Neural cell (in vitro differentiated cells): ENCODE results near the gene TGFA. TPM values are rescaled to one million over a fixed set of nuclear protein-coding genes. Genes with fewer than 3 reads are reported as not detected.

Experiments used
- H2AFZ ChIP-seq: fragments of 200-600, 300-800 bp; sonication (generic), shearing (Covaris generic); 2 replicates; pipeline ENCODE4 v1.6.0; 2014; ENCODE audit warnings: low read depth, mild to moderate bottlenecking, antibody characterized with exemption, low read length, moderate library complexity
- H3F3A ChIP-seq: fragments of 200-600 bp; shearing (Covaris generic); 2 replicates; pipeline ENCODE4 v1.6.1; 2016; ENCODE audit warnings: mild to moderate bottlenecking, moderate library complexity, mixed read lengths, antibody characterized with exemption, low read length; ENCODE audit not compliant: insufficient read depth, poor library complexity, severe bottlenecking
- H3K27ac ChIP-seq: fragments of 200-600, 300-800 bp; sonication (generic), shearing (Covaris generic); 2 replicates; pipeline ENCODE4 v1.5.1; 2014; ENCODE audit warnings: mild to moderate bottlenecking, low read length, moderate library complexity
- H3K27me3 ChIP-seq: fragments of 300-800, 200-600 bp; sonication (generic), shearing (Covaris generic); 2 replicates; pipeline ENCODE4 v1.6.0; 2014; ENCODE audit warnings: mild to moderate bottlenecking, low read depth, low read length, moderate library complexity; ENCODE audit not compliant: insufficient read depth
- H3K36me3 ChIP-seq: fragments of 300-800, 200-600 bp; sonication (generic), shearing (Covaris generic); 2 replicates; pipeline ENCODE4 v1.5.1; 2014; ENCODE audit warnings: mild to moderate bottlenecking, antibody characterized with exemption, low read length, moderate library complexity; ENCODE audit not compliant: insufficient read depth
- H3K4me2 ChIP-seq: fragments of 300-800, 200-600 bp; sonication (generic), shearing (Covaris generic); 2 replicates; pipeline ENCODE4 v1.6.0; 2014; ENCODE audit warnings: mild to moderate bottlenecking, low read length
- H3K4me3 ChIP-seq: fragments of 300-800, 200-600 bp; sonication (generic), shearing (Covaris generic); 2 replicates; pipeline ENCODE4 v1.5.1; 2014; ENCODE audit warnings: mild to moderate bottlenecking, low read length, moderate library complexity
- H3K79me2 ChIP-seq: fragments of 200-600 bp; shearing (Covaris generic); replicated peaks from 2 replicates; pipeline ENCODE4 v1.6.0; 2014; ENCODE audit warnings: mild to moderate bottlenecking, low read length, moderate library complexity; ENCODE audit not compliant: insufficient read depth
- H3K9ac ChIP-seq: fragments of 300-800, 200-600 bp; sonication (generic), shearing (Covaris generic); 2 replicates; pipeline ENCODE4 v1.6.1; 2016; ENCODE audit warnings: mild to moderate bottlenecking, low read length, mixed read lengths
- H3K9me2 ChIP-seq: fragments of 200-600 bp; shearing (Covaris generic); 2 replicates; pipeline ENCODE4 v1.6.1; 2016; ENCODE audit warnings: mild to moderate bottlenecking, low read length, mixed read lengths; ENCODE audit not compliant: insufficient read depth
- H3K9me3 ChIP-seq: fragments of 200-600, 300-800 bp; sonication (generic), shearing (Covaris generic); 2 replicates; pipeline ENCODE4 v1.6.1; 2016; ENCODE audit warnings: mild to moderate bottlenecking, mixed run types, low read length, moderate library complexity, mixed read lengths
- H4K20me1 ChIP-seq: fragments of 200-600 bp; shearing (Covaris generic); 2 replicates; pipeline ENCODE4 v1.6.1; 2016; ENCODE audit warnings: mild to moderate bottlenecking, mixed run types; ENCODE audit not compliant: insufficient read depth
- EP300 ChIP-seq: fragments of 450-650 bp; conservative IDR thresholded peaks from 2 replicates; pipeline ENCODE4 v1.6.1; 2014; ENCODE audit warnings: antibody characterized with exemption, mild to moderate bottlenecking, moderate library complexity; ENCODE audit not compliant: poor library complexity, severe bottlenecking
- EZH2 ChIP-seq: fragments of 200-600, 300-800 bp; shearing (Covaris generic), sonication (generic); IDR thresholded peaks from 2 replicates; pipeline ENCODE4 v1.6.1; 2014; ENCODE audit warnings: antibody characterized with exemption, low read length, borderline replicate concordance, mild to moderate bottlenecking; ENCODE audit not compliant: insufficient read depth, poor library complexity, severe bottlenecking
- MXI1 ChIP-seq: fragments of 450-650 bp; conservative IDR thresholded peaks from 2 replicates; pipeline ENCODE4 v1.6.1; 2014; ENCODE audit warnings: antibody characterized with exemption, mild to moderate bottlenecking; ENCODE audit not compliant: poor library complexity, severe bottlenecking
- POLR2AphosphoS5 ChIP-seq: IDR thresholded peaks from 2 replicates; pipeline ENCODE4 v1.6.1; 2012
- RAD21 ChIP-seq: fragments of 450-650 bp; conservative IDR thresholded peaks from 2 replicates; pipeline ENCODE4 v1.6.1; 2014; ENCODE audit warnings: antibody characterized with exemption, mild to moderate bottlenecking, moderate library complexity
- SMC3 ChIP-seq: fragments of 450-650 bp; conservative IDR thresholded peaks from 2 replicates; pipeline ENCODE4 v1.6.1; 2014; ENCODE audit warnings: antibody characterized with exemption, mild to moderate bottlenecking, moderate library complexity; ENCODE audit not compliant: poor library complexity
- TAF1 ChIP-seq: IDR thresholded peaks from 2 replicates; pipeline ENCODE4 v1.6.1; 2012; ENCODE audit warnings: low read depth
- polyA plus RNA-seq: library from polyadenylated mRNA; depleted of rRNA; stranded (reverse); fragments of >200 nt; gene quantifications from 2 replicates; pipeline ENCODE4 v1.2.3, GENCODE V29; 2014
- TF ChIP-seq, protein P1 (sequence below): IDR thresholded peaks from 2 replicates; pipeline ENCODE4 v1.6.1; 2012; ENCODE audit warnings: borderline replicate concordance
- TF ChIP-seq, protein P2 (sequence below): fragments of 450-650 bp; IDR thresholded peaks from 2 replicates; pipeline ENCODE4 v1.5.1; 2014; ENCODE audit warnings: antibody characterized with exemption, mild to moderate bottlenecking, moderate library complexity; ENCODE audit not compliant: poor library complexity, severe bottlenecking

TGFA gene
- polyA plus RNA-seq, 1 donor from 2014 or later, result 0.85 TPM

DNA sequence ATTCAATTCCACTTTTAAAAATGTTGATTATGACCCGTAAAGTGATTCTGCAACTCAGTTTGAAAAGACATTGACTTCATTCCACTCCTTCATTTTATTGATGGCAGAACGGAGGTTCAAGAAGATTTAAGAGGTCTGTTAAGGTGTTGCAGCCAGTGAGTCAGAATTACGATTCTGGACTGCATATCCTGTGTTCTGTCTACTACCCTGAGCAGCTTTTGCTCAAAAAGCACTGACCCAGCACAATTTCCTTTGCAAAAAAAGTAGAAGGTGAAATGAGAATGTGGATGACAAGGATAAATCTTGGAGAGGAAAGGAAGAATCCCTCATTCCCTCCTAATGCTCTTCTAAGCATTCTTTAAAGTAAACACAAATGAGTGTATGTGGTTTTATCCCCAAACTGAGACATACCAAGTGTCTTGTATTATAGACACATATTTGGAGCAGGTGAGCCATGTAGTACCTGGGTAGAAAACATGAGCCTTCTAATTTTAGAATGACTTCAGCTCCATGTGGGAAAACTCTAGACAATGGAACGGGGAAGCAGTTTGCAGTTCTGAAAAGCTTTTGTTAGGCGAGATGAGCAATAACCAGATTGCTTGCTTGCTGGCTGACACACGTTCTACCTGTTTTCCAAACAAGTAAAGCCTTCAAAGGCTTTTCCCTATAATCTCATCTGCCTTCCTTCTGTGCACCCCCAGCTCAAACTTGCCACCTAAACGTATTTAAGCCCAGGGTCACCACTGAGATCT is 44.7 kb downstream of the TGFA start:
- H3K27me3 ChIP-seq, result no peaks in the 10 kb centered on the region
- H3K27ac ChIP-seq, result no peak overlapping the region
- H3K9ac ChIP-seq, result no peak overlapping the region
- TF ChIP-seq MXI1 (no peak), TAF1 (no peak), RAD21 (no peak), EZH2 (no peak), SMC3 (no peak), POLR2AphosphoS5 (no peak), EP300 (no peak)
- TF ChIP-seq, protein P1, sequence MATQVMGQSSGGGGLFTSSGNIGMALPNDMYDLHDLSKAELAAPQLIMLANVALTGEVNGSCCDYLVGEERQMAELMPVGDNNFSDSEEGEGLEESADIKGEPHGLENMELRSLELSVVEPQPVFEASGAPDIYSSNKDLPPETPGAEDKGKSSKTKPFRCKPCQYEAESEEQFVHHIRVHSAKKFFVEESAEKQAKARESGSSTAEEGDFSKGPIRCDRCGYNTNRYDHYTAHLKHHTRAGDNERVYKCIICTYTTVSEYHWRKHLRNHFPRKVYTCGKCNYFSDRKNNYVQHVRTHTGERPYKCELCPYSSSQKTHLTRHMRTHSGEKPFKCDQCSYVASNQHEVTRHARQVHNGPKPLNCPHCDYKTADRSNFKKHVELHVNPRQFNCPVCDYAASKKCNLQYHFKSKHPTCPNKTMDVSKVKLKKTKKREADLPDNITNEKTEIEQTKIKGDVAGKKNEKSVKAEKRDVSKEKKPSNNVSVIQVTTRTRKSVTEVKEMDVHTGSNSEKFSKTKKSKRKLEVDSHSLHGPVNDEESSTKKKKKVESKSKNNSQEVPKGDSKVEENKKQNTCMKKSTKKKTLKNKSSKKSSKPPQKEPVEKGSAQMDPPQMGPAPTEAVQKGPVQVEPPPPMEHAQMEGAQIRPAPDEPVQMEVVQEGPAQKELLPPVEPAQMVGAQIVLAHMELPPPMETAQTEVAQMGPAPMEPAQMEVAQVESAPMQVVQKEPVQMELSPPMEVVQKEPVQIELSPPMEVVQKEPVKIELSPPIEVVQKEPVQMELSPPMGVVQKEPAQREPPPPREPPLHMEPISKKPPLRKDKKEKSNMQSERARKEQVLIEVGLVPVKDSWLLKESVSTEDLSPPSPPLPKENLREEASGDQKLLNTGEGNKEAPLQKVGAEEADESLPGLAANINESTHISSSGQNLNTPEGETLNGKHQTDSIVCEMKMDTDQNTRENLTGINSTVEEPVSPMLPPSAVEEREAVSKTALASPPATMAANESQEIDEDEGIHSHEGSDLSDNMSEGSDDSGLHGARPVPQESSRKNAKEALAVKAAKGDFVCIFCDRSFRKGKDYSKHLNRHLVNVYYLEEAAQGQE, result no peak
- TF ChIP-seq, protein P2, sequence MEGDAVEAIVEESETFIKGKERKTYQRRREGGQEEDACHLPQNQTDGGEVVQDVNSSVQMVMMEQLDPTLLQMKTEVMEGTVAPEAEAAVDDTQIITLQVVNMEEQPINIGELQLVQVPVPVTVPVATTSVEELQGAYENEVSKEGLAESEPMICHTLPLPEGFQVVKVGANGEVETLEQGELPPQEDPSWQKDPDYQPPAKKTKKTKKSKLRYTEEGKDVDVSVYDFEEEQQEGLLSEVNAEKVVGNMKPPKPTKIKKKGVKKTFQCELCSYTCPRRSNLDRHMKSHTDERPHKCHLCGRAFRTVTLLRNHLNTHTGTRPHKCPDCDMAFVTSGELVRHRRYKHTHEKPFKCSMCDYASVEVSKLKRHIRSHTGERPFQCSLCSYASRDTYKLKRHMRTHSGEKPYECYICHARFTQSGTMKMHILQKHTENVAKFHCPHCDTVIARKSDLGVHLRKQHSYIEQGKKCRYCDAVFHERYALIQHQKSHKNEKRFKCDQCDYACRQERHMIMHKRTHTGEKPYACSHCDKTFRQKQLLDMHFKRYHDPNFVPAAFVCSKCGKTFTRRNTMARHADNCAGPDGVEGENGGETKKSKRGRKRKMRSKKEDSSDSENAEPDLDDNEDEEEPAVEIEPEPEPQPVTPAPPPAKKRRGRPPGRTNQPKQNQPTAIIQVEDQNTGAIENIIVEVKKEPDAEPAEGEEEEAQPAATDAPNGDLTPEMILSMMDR, result no peak
- no peaks in the 10 kb centered on the region for H3K9me3 ChIP-seq
- H3F3A ChIP-seq, result no peaks in the 10 kb centered on the region
- H3K79me2 ChIP-seq, result no peaks in the 10 kb centered on the region
- H4K20me1 ChIP-seq, result no peaks in the 10 kb centered on the region
- no peak overlapping the region for H3K4me2 ChIP-seq
- H3K36me3 ChIP-seq, result no peaks in the 10 kb centered on the region
- H2AFZ ChIP-seq, result no peak overlapping the region
- H3K4me3 ChIP-seq, result no peak overlapping the region
- no peaks in the 10 kb centered on the region for H3K9me2 ChIP-seq

GRCh38 chr2:70505613-70506391 is 47.8 kb downstream of the TGFA start:
- TF ChIP-seq, protein P2, result no peak
- no peak for TF ChIP-seq MXI1
- no peak for TF ChIP-seq POLR2AphosphoS5
- TF ChIP-seq, protein P1, result no peak
- TF ChIP-seq SMC3, result no peak
- TF ChIP-seq RAD21, result no peak
- TF ChIP-seq EP300, result no peak
- TF ChIP-seq EZH2, result no peak
- no peak for TF ChIP-seq TAF1
- no peaks in the 10 kb centered on the region for H3F3A ChIP-seq
- no peaks in the 10 kb centered on the region for H3K27me3 ChIP-seq
- H3K4me2 ChIP-seq, result no peak overlapping the region
- no peak overlapping the region for H2AFZ ChIP-seq
- no peaks in the 10 kb centered on the region for H3K79me2 ChIP-seq
- H4K20me1 ChIP-seq, result no peaks in the 10 kb centered on the region
- H3K36me3 ChIP-seq, result no peaks in the 10 kb centered on the region
- no peak overlapping the region for H3K27ac ChIP-seq
- no peak overlapping the region for H3K4me3 ChIP-seq
- no peak overlapping the region for H3K9ac ChIP-seq
- H3K9me2 ChIP-seq, result no peaks in the 10 kb centered on the region
- no peaks in the 10 kb centered on the region for H3K9me3 ChIP-seq
